Muscle layer of colon (tissue), 2 donors: ENCODE data around the gene THSD7B.

Experiments
- H3K27ac ChIP-seq: one replicate; pipeline ENCODE4 v1.7.0; 2013; ENCODE audit warnings: low read depth, mild to moderate bottlenecking, low read length, moderate library complexity
- H3K27me3 ChIP-seq, 2 donors: one replicate each; pipeline ENCODE4 v1.7.0; 2013; ENCODE audit warnings: low read length in 2 of 2, mild to moderate bottlenecking in 2 of 2; ENCODE audit not compliant: insufficient read depth in 2 of 2, control insufficient read depth in 1 of 2
- H3K36me3 ChIP-seq: one replicate; pipeline ENCODE4 v1.7.0; 2013; ENCODE audit warnings: mild to moderate bottlenecking, low read length; ENCODE audit not compliant: insufficient read depth
- H3K4me1 ChIP-seq: one replicate; pipeline ENCODE4 v1.7.0; 2013; ENCODE audit warnings: mild to moderate bottlenecking, low read length; ENCODE audit not compliant: insufficient read depth
- H3K4me3 ChIP-seq, 2 donors: one replicate each; pipeline ENCODE4 v1.7.0; 2013; ENCODE audit warnings: low read length in 2 of 2, low read depth in 1 of 2, mild to moderate bottlenecking in 1 of 2, moderate library complexity in 1 of 2
- H3K9ac ChIP-seq: one replicate; pipeline ENCODE4 v1.7.0; 2013; ENCODE audit warnings: low read length
- H3K9me3 ChIP-seq: one replicate; pipeline ENCODE4 v1.7.0; 2013; ENCODE audit warnings: mild to moderate bottlenecking, low read length
- donor health status: abdominal sarcoma.
- donor health status: Adenocarcinoma of cecum.

The THSD7B gene

DNA sequence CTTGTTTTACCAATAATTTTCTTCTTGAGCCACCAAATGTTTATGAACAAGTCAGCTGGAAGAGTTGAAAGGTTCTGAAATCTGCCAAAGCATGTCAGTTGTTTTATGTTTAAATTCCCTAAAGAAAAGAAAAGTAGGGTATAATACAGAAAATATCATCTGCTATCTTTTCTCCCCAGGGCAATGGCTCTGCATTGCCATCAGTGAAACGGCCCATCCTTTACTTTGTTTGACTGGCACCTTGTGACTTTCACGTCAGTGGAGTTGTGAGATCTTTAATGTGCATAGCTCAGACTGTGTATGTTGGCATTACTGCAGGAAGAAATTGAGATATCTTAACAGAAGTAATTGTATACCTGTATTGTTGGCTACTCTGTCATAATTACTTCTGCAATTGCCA lies 239.9 kb downstream of the THSD7B start:
- no peaks in the 10 kb centered on the region for H3K9me3 ChIP-seq
- H3K4me3 ChIP-seq: no peak overlapping the region
- no peak overlapping the region for H3K9ac ChIP-seq
- no peaks in the 10 kb centered on the region for H3K36me3 ChIP-seq
- H3K27ac ChIP-seq: no peak overlapping the region
- no peaks in the 10 kb centered on the region for H3K27me3 ChIP-seq
- no peaks in the 10 kb centered on the region for H3K4me1 ChIP-seq

GRCh38 chr2:137007938-137008337 lies 242.6 kb downstream of the THSD7B start:
- Histone ChIP-seq H3K9me3 (no peaks in the 10 kb centered on the region), H3K36me3 (no peaks in the 10 kb centered on the region), H3K4me3 (no peak overlapping the region), H3K9ac (no peak overlapping the region), H3K4me1 (no peaks in the 10 kb centered on the region), H3K27me3 (no peaks in the 10 kb centered on the region), H3K27ac (no peak overlapping the region)

- H3K9ac ChIP-seq: no peak overlapping the region
Measured at GRCh38 chr2:137009953-137010352, 244.6 kb downstream of the THSD7B start.

DNA sequence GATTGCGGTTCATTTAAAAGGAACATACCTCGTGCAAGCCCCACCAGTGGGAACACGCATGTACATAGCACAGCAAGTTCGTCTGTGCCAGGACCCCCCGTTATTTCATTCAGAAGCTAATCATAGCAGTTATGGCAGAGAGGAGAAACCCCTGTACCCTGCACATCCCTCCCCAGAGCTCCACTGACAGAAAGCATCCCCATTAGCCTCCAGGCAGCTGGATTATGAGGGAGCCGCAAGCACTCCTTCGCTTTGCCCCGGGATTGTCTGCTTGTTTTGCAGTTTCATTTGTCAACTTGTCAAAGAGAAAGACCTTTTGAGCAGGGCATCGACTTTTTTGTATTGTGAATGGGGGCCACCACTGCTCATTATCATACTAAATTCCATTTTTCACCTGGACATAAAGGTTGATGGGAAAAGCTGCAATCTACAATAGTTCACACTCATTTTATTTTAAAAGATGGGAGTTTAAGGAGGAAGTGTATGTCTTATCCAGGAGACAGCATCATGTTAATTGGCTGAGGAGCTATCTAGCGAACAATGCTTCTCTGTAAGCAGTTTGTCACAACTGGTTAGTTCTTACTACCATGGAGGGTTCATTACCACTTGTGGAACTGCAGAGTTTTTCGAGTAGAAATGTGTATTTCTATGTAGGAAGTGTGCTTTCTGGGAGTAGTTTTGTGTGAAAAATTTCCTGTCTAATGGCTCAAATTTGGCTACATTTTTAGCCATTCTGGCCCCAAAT lies 255.3 kb downstream of the THSD7B start:
- H3K36me3 ChIP-seq: no peaks in the 10 kb centered on the region
- no peaks in the 10 kb centered on the region for H3K4me1 ChIP-seq
- no peaks in the 10 kb centered on the region for H3K27me3 ChIP-seq
- H3K4me3 ChIP-seq: no peak overlapping the region
- no peak overlapping the region for H3K27ac ChIP-seq
- no peak overlapping the region for H3K9ac ChIP-seq
- H3K9me3 ChIP-seq: no peaks in the 10 kb centered on the region

More at GRCh38 chr2:137009953-137010352, 244.6 kb downstream of the THSD7B start:
- H3K4me3 ChIP-seq: no peak overlapping the region
- H3K27ac ChIP-seq: no peak overlapping the region
- H3K27me3 ChIP-seq: no peaks in the 10 kb centered on the region
- H3K4me1 ChIP-seq: no peaks in the 10 kb centered on the region
- H3K36me3 ChIP-seq: no peaks in the 10 kb centered on the region
- no peaks in the 10 kb centered on the region for H3K9me3 ChIP-seq

DNA sequence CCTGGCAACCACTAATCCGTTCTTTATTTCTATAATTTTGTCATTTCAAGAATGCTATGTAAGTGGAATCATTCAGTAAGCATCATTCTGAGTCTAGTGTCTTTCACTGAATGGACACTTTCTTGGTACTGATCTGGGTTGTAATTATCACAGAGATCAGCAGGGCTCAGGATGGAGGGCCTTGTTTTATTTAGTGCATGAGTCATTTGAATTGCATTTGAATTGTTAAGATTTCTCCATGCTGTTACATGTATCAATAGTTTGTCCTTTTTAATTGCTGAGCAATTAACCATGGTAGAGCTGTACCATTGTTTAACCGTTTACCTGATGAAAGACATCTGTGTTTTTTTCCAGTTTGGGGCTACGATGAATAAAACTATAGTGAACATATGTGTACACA lies 256.4 kb downstream of the THSD7B start:
- no peaks in the 10 kb centered on the region for H3K27me3 ChIP-seq
- no peak overlapping the region for H3K9ac ChIP-seq
- H3K9me3 ChIP-seq: no peaks in the 10 kb centered on the region
- H3K4me1 ChIP-seq: no peaks in the 10 kb centered on the region
- no peaks in the 10 kb centered on the region for H3K36me3 ChIP-seq
- H3K27ac ChIP-seq: no peak overlapping the region
- H3K4me3 ChIP-seq: no peak overlapping the region

DNA sequence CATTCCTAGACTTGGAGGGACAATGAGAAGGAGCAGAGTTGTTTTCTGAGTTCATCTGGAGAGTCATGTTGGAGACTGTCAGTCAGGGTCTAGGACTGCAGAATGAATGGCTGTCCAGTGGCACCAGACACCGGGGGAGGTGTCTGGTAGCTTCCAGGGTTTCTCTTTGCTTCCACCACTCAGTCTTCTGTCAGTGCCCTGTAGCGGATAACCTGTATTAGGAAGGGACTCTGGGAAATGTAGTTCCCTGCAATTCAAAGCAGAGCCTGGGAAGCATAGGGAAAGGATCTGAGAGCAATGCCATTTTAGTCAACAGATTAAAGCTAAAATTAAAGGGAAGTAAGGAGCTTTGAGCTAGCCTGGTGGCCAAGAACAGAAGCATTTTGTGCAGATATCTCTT lies 257.9 kb downstream of the THSD7B start:
- H3K9me3 ChIP-seq: no peaks in the 10 kb centered on the region
- no peak overlapping the region for H3K4me3 ChIP-seq
- H3K9ac ChIP-seq: no peak overlapping the region

DNA sequence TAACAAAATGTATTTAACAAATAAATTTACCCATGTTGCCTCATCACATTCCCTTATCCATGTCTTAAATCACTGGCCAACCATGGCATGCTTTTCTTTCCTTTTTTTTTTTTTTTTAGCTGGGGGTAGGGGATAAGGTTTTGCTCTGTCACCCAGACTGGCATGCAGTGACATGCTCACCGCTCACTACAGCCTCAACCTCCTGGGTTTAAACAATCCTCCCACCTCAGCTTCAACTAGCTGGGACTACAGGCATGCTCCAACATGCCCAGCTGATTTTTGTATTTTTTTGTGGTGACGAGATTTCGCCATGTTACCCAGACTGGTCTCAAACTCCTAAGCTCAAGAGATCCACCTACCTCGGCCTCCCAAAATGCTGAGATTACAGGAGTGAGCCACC lies 266.4 kb downstream of the THSD7B start:
- Histone ChIP-seq H3K9me3 (no peaks in the 10 kb centered on the region), H3K36me3 (no peaks in the 10 kb centered on the region), H3K4me1 (no peaks in the 10 kb centered on the region), H3K9ac (no peak overlapping the region), H3K27me3 (no peaks in the 10 kb centered on the region), H3K4me3 (no peak overlapping the region), H3K27ac (no peak overlapping the region)

More for the DNA sequence above, 257.9 kb downstream of the THSD7B start:
- Histone ChIP-seq H3K27ac (no peak overlapping the region), H3K36me3 (no peaks in the 10 kb centered on the region), H3K27me3 (no peaks in the 10 kb centered on the region), H3K4me1 (no peaks in the 10 kb centered on the region)

DNA sequence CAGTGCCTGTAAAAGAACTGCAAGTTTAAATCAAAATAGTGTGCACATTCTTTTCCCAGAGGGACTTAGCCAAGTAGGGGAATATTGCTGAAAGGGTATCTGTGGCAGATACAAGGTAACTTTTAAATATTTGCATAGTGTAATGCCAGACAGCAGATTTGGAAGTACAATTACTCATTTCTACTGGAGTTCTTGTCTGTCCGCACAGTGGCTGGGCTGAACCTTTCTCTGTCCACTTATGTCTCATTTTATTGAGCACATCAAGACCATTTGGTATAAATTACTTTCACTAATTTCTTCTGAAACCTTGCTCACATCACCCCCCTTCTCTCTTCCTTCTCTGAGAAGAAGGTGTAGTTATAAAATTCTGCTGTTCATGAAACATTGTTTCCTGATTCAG lies 271.3 kb downstream of the THSD7B start:
- no peak overlapping the region for H3K27ac ChIP-seq
- H3K4me3 ChIP-seq: no peak overlapping the region
- H3K9me3 ChIP-seq: no peaks in the 10 kb centered on the region
- H3K9ac ChIP-seq: no peak overlapping the region
- no peaks in the 10 kb centered on the region for H3K27me3 ChIP-seq
- H3K36me3 ChIP-seq: no peaks in the 10 kb centered on the region
- no peaks in the 10 kb centered on the region for H3K4me1 ChIP-seq

GRCh38 chr2:137039482-137040152 lies 274.3 kb downstream of the THSD7B start:
- H3K36me3 ChIP-seq: no peaks in the 10 kb centered on the region
- no peaks in the 10 kb centered on the region for H3K27me3 ChIP-seq
- H3K27ac ChIP-seq: no peak overlapping the region
- H3K9me3 ChIP-seq: no peaks in the 10 kb centered on the region
- no peak overlapping the region for H3K9ac ChIP-seq
- H3K4me1 ChIP-seq: no peaks in the 10 kb centered on the region
- H3K4me3 ChIP-seq: no peak overlapping the region

GRCh38 chr2:137047369-137047768 lies 282.0 kb downstream of the THSD7B start:
- Histone ChIP-seq H3K27ac (no peak overlapping the region), H3K9ac (no peak overlapping the region)

GRCh38 chr2:137048455-137048854 lies 283.1 kb downstream of the THSD7B start:
- H3K4me1 ChIP-seq: no peaks in the 10 kb centered on the region
- H3K9me3 ChIP-seq: no peaks in the 10 kb centered on the region
- H3K36me3 ChIP-seq: no peaks in the 10 kb centered on the region
- no peaks in the 10 kb centered on the region for H3K27me3 ChIP-seq
- no peak overlapping the region for H3K4me3 ChIP-seq
- H3K9ac ChIP-seq: no peak overlapping the region
- no peak overlapping the region for H3K27ac ChIP-seq

More at GRCh38 chr2:137047369-137047768, 282.0 kb downstream of the THSD7B start:
- no peaks in the 10 kb centered on the region for H3K9me3 ChIP-seq
- H3K36me3 ChIP-seq: no peaks in the 10 kb centered on the region
- H3K27me3 ChIP-seq: no peaks in the 10 kb centered on the region
- H3K4me3 ChIP-seq: no peak overlapping the region
- H3K4me1 ChIP-seq: no peaks in the 10 kb centered on the region

- Histone ChIP-seq H3K27ac (no peak overlapping the region), H3K27me3 (no peaks in the 10 kb centered on the region), H3K4me3 (no peak overlapping the region), H3K9ac (no peak overlapping the region), H3K4me1 (no peaks in the 10 kb centered on the region), H3K36me3 (no peaks in the 10 kb centered on the region), H3K9me3 (no peaks in the 10 kb centered on the region)
Measured at GRCh38 chr2:137049518-137049917, 284.2 kb downstream of the THSD7B start.
